SK-N-SH treated with all-trans-retinoic acid at 6 μM for 48 hours (cell line): Measurements from ENCODE around the gene THUMPD1.

Source experiments
- ATAC-seq: fragments of 200-7000 bp; cut with Tn5 transposase; 3 replicates; pipeline ENCODE4 v1.9.1; 2020; ENCODE audit warnings: mild to moderate bottlenecking, moderate library complexity
- ARNTL ChIP-seq: fragments of 450-650 bp; formaldehyde crosslinking; IDR thresholded peaks from 2 replicates; pipeline ENCODE4 v1.5.0; 2020; ENCODE audit warnings: low read depth, mild to moderate bottlenecking, moderate library complexity, borderline replicate concordance
- BACH2 ChIP-seq: fragments of 250-450 bp; sonication (Bioruptor Pico); IDR thresholded peaks from 2 replicates; pipeline ENCODE4 v1.9.0; 2021; ENCODE audit warnings: mild to moderate bottlenecking, borderline replicate concordance
- CSDC2 ChIP-seq: fragments of 250-450 bp; sonication (Bioruptor Pico); IDR thresholded peaks from 2 replicates; pipeline ENCODE4 v1.5.0; 2020; ENCODE audit warnings: mild to moderate bottlenecking, moderate library complexity
- CSRNP3 ChIP-seq: fragments of 250-450 bp; sonication (Bioruptor Pico); IDR thresholded peaks from 2 replicates; pipeline ENCODE4 v1.5.1; 2021; ENCODE audit warnings: mild to moderate bottlenecking, moderate library complexity
- OSR1 ChIP-seq: fragments of 250-450 bp; sonication (Bioruptor Pico); IDR thresholded peaks from 2 replicates; pipeline ENCODE4 v1.8.0; 2022; ENCODE audit warnings: moderate library complexity, mild to moderate bottlenecking, inconsistent platforms
- PATZ1 ChIP-seq: fragments of 250-450 bp; sonication (Bioruptor Pico); IDR thresholded peaks from 2 replicates; pipeline ENCODE4 v1.8.0; 2020; ENCODE audit warnings: mild to moderate bottlenecking, moderate library complexity, borderline replicate concordance
- PPARA ChIP-seq: fragments of 250-450 bp; sonication (Bioruptor Pico); IDR thresholded peaks from 2 replicates; pipeline ENCODE4 v1.5.0; 2020; ENCODE audit warnings: mild to moderate bottlenecking, borderline replicate concordance
- RARB ChIP-seq: fragments of 250-450 bp; sonication (Bioruptor Pico); IDR thresholded peaks from 2 replicates; pipeline ENCODE4 v1.8.0; 2021; ENCODE audit warnings: mild to moderate bottlenecking, moderate library complexity
- SNAI2 ChIP-seq: fragments of 250-450 bp; sonication (Bioruptor Pico); IDR thresholded peaks from 2 replicates; pipeline ENCODE4 v1.5.0; 2020; ENCODE audit warnings: mild to moderate bottlenecking, moderate library complexity
- TCF4 ChIP-seq: fragments of 250-450 bp; sonication (Bioruptor Pico); IDR thresholded peaks from 2 replicates; pipeline ENCODE4 v1.8.0; 2021; ENCODE audit warnings: mild to moderate bottlenecking, moderate library complexity, borderline replicate concordance
- TOX ChIP-seq: fragments of 250-450 bp; sonication (Bioruptor Pico); IDR thresholded peaks from 2 replicates; pipeline ENCODE4 v1.8.0; 2021; ENCODE audit warnings: mild to moderate bottlenecking, moderate library complexity, borderline replicate concordance
- ZFP3 ChIP-seq: fragments of 250-450 bp; sonication (Bioruptor Pico); IDR thresholded peaks from 2 replicates; pipeline ENCODE4 v1.5.0; 2020; ENCODE audit warnings: mild to moderate bottlenecking, moderate library complexity
- ZFP30 ChIP-seq: fragments of 450-650 bp; formaldehyde crosslinking; IDR thresholded peaks from 2 replicates; pipeline ENCODE4 v1.5.0; 2022; ENCODE audit warnings: mild to moderate bottlenecking, moderate library complexity
- ZNF565 ChIP-seq: fragments of 450-650 bp; formaldehyde crosslinking; conservative IDR thresholded peaks from 2 replicates; pipeline ENCODE4 v1.5.0; 2020; ENCODE audit warnings: low read depth, mild to moderate bottlenecking, moderate library complexity
- ZNF70 ChIP-seq: fragments of 450-650 bp; formaldehyde crosslinking; IDR thresholded peaks from 2 replicates; pipeline ENCODE4 v1.5.0; 2020; ENCODE audit warnings: mild to moderate bottlenecking, moderate library complexity
- TF ChIP-seq, protein P1 (sequence below): fragments of 250-450 bp; sonication (Bioruptor Pico); IDR thresholded peaks from 2 replicates; pipeline ENCODE4 v1.8.0; 2021; ENCODE audit warnings: low read depth, mild to moderate bottlenecking, moderate library complexity, borderline replicate concordance
- TF ChIP-seq, protein P2 (sequence below): fragments of 250-450 bp; sonication (Bioruptor Pico); IDR thresholded peaks from 2 replicates; pipeline ENCODE4 v1.5.0; 2020; ENCODE audit warnings: mild to moderate bottlenecking, moderate library complexity

The THUMPD1 gene

DNA sequence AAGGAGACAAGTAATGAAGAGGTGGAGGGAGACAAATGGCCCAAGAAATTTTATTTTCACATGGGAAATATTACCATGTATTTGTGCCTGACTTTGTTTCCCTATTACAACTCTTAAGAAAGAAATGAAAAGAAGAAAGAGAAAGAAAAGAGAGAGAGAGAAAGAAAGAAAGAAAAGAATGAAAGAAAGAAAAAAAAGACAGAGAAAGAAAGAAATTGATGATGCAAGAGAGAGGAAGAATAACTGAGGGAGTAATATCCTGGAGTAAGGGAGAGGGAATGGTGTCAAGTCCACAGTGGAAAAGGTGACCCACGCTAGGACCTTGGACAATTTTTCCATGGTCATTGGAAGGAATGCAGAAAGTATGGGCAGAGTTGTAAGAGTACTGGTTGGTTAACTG, 12.1 kb upstream of the THUMPD1 start:
- no peak for ATAC-seq
- no peak for TF ChIP-seq CSDC2 (CRISPR knock-in tag)
- no peak for TF ChIP-seq SNAI2 (CRISPR knock-in tag)
- TF ChIP-seq BACH2 (CRISPR knock-in tag) = no peak

DNA sequence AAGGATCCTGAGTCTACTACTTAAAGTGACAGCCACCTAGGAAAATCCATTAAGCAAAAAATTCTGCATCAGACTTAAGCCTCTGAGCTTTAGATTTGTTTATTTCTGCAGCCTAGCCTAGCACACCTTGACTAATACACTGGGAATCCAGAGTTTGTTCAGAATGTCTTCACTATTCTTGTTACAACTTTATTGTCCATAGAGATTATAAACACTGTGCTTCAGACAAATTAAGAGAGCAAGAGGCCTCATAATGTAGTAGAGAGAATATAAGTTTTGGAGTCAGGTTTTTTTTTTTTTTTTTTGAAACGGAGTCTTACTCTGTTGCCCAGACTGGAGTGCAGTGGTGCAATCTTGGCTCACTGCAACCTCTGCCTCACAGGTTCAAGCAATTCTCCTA, 8.9 kb upstream of the THUMPD1 start:
- ATAC-seq = no peak
- TF ChIP-seq ZFP30 (CRISPR knock-in tag) (no peak), RARB (CRISPR knock-in tag) (no peak), PATZ1 (CRISPR knock-in tag) (no peak), TOX (CRISPR knock-in tag) (no peak), CSDC2 (CRISPR knock-in tag) (no peak), ZNF565 (no peak), BACH2 (CRISPR knock-in tag) (no peak)
- TF ChIP-seq, protein P1, sequence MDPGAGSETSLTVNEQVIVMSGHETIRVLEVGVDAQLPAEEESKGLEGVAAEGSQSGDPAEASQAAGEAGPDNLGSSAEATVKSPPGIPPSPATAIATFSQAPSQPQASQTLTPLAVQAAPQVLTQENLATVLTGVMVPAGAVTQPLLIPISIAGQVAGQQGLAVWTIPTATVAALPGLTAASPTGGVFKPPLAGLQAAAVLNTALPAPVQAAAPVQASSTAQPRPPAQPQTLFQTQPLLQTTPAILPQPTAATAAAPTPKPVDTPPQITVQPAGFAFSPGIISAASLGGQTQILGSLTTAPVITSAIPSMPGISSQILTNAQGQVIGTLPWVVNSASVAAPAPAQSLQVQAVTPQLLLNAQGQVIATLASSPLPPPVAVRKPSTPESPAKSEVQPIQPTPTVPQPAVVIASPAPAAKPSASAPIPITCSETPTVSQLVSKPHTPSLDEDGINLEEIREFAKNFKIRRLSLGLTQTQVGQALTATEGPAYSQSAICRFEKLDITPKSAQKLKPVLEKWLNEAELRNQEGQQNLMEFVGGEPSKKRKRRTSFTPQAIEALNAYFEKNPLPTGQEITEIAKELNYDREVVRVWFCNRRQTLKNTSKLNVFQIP = no peak

GRCh38 chr16:20749474-20749873, 7.9 kb upstream of the THUMPD1 start:
- no peak for ATAC-seq

DNA sequence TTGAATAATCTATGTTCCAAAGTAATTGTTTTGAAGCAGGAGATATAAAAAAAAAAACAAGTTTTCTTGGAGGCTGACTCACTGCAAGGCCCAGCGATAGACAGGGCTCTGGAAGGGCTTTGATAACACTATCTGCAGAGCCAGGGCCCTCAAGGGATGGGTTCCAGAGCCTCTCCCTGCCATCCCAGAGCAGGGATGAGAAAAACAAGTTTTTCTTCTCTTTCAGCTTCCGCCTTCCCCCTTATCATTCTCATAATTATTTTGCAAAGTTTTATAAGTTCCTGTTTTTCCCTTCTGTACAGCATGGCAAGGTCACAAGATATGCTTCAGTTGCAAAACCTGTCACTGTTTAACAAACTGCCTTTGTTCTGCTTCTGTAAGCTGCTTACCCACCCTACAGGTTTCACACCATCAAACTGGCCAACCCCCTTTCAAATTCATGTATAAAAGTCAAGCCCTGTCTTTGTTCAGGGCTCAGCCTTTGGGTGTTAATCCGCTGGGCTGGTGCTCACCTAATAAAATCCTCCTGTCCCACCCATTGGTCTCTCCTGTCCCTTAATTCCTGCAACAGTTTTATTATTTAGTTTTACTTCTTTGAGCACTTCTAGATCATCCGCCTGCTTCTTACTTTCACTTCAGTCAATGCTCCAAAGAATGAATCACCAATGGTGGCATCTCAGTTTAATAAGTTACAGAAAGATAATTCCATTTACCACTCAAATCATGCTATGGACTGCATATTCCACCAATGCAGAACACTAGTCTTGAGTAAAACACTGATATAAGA, 5.6 kb upstream of the THUMPD1 start:
- no peak for ATAC-seq

More at GRCh38 chr16:20749474-20749873, 7.9 kb upstream of the THUMPD1 start:
- no peak for TF ChIP-seq CSRNP3 (CRISPR knock-in tag)
- TF ChIP-seq ZFP30 (CRISPR knock-in tag) = no peak
- TF ChIP-seq ZFP3 (CRISPR knock-in tag) = no peak
- no peak for TF ChIP-seq ZNF70 (CRISPR knock-in tag)

GRCh38 chr16:20746461-20746860, 4.8 kb upstream of the THUMPD1 start:
- TF ChIP-seq CSDC2 (CRISPR knock-in tag) (no peak), OSR1 (CRISPR knock-in tag) (no peak), PATZ1 (CRISPR knock-in tag) (no peak), BACH2 (CRISPR knock-in tag) (no peak), PPARA (CRISPR knock-in tag) (no peak), TCF4 (no peak), SNAI2 (CRISPR knock-in tag) (no peak)
- TF ChIP-seq, all 23 proteins: peak for 0
- ATAC-seq = no peak

More for the DNA sequence above, 5.6 kb upstream of the THUMPD1 start:
- TF ChIP-seq ZNF70 (CRISPR knock-in tag) (no peak), SNAI2 (CRISPR knock-in tag) (no peak)

- ATAC-seq = no peak
- TF ChIP-seq ZNF70 (CRISPR knock-in tag) (no peak), ARNTL (no peak), SNAI2 (CRISPR knock-in tag) (no peak), PPARA (CRISPR knock-in tag) (no peak), CSDC2 (CRISPR knock-in tag) (no peak), PATZ1 (CRISPR knock-in tag) (no peak), BACH2 (CRISPR knock-in tag) (no peak), ZNF565 (no peak), TOX (CRISPR knock-in tag) (no peak)
- TF ChIP-seq, protein P2, sequence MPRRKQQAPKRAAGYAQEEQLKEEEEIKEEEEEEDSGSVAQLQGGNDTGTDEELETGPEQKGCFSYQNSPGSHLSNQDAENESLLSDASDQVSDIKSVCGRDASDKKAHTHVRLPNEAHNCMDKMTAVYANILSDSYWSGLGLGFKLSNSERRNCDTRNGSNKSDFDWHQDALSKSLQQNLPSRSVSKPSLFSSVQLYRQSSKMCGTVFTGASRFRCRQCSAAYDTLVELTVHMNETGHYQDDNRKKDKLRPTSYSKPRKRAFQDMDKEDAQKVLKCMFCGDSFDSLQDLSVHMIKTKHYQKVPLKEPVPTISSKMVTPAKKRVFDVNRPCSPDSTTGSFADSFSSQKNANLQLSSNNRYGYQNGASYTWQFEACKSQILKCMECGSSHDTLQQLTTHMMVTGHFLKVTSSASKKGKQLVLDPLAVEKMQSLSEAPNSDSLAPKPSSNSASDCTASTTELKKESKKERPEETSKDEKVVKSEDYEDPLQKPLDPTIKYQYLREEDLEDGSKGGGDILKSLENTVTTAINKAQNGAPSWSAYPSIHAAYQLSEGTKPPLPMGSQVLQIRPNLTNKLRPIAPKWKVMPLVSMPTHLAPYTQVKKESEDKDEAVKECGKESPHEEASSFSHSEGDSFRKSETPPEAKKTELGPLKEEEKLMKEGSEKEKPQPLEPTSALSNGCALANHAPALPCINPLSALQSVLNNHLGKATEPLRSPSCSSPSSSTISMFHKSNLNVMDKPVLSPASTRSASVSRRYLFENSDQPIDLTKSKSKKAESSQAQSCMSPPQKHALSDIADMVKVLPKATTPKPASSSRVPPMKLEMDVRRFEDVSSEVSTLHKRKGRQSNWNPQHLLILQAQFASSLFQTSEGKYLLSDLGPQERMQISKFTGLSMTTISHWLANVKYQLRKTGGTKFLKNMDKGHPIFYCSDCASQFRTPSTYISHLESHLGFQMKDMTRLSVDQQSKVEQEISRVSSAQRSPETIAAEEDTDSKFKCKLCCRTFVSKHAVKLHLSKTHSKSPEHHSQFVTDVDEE = no peak
Measured at GRCh38 chr16:20744922-20745440, 3.4 kb upstream of the THUMPD1 start.
